ENCODE data around the gene TCL1B.

- no peak for TF ChIP-seq EP300 (IDR thresholded peaks at IDR 0.05)
- TF ChIP-seq POLR2A (IDR thresholded peaks at IDR 0.05; ENCODE audit: low read length): no peak
- no peak for TF ChIP-seq RAD21 (conservative IDR thresholded peaks at IDR 0.05 in 1 of 2, IDR thresholded peaks at IDR 0.05 in 1 of 2)
- TF ChIP-seq CTCF (IDR thresholded peaks at IDR 0.05): no peak
- no peak for TF ChIP-seq POLR2AphosphoS2 (conservative IDR thresholded peaks at IDR 0.05; ENCODE audit: low read length)
- no peak for TF ChIP-seq PHF8 (IDR thresholded peaks at IDR 0.05; ENCODE audit: borderline replicate concordance, low read depth)
- TF ChIP-seq KDM5A (IDR thresholded peaks at IDR 0.05): no peak
- no peak for TF ChIP-seq ZFP36 (IDR thresholded peaks at IDR 0.05; ENCODE audit: borderline replicate concordance, partially characterized antibody)
- no peak for TF ChIP-seq CBX8 (IDR thresholded peaks at IDR 0.05)
Measured at GRCh38 chr14:95677179-95677835, 8.9 kb upstream of the TCL1B start.
